HepG2 (cell line): ENCODE results near the gene MRPL39. TPM values are rescaled to one million over a fixed set of nuclear protein-coding genes. Genes with fewer than 3 reads are reported as not detected.

Experiments used
- ATAC-seq: fragments of 200-7000 bp; cut with Tn5 transposase; 3 replicates; pipeline ENCODE4 v1.9.1; 2020; ENCODE audit warnings: mild to moderate bottlenecking, moderate library complexity
- BruUV-seq: library from RNA; stranded (reverse); fragments of 400-500 nt; replicated peaks from 2 replicates; lab custom pipeline; 2021; lab: Mats Ljungman, UMichigan
- CTCF ChIA-PET: fragments of 300-600 bp; formaldehyde crosslinking; extraction: SDS; loops from one replicate; lab custom pipeline; 2021; ENCODE audit warnings: low total read pairs, inconsistent platforms, low intra/inter-chr PET ratio; lab: Yijun Ruan, JAX
- POLR2A ChIA-PET: fragments of 350-600 bp; sonication (Branson Sonifier 250); formaldehyde crosslinking; loops from one replicate; lab custom pipeline; 2020; ENCODE audit warnings: antibody characterized with exemption, inconsistent platforms; lab: Yijun Ruan, JAX
- DNase-seq: peaks from one replicate; pipeline ENCODE4 v3.0.0-alpha.2; 2015; ENCODE audit warnings: low spot score
- FAIRE-seq: peaks from 3 replicates; lab custom pipeline; 2011; peaks lifted over from hg19 to GRCh38; lab: Jason Lieb, UNC
- H2AFZ ChIP-seq: one replicate; pipeline ENCODE4 v1.6.1; 2011; ENCODE audit warnings: low read length, inconsistent platforms
- H3K27ac ChIP-seq: fragments of 300-600 bp; 3 replicates; pipeline ENCODE4 v1.8.0; 2011; ENCODE audit warnings: mixed run types, mild to moderate bottlenecking, mixed read lengths, low read length, inconsistent platforms; ENCODE audit not compliant: insufficient read depth; ENCODE audit errors: extremely low read length
- H3K27me3 ChIP-seq, 2 experiments: fragments of 200-600 bp in 1 of 2; 2 replicates in 1 of 2; 3 replicates in 1 of 2; pipeline versions ENCODE4 v1.6.0 to v1.8.0; 2011; ENCODE audit warnings: low read length in 2 of 2, mild to moderate bottlenecking in 2 of 2, moderate library complexity in 2 of 2, inconsistent platforms in 1 of 2; ENCODE audit not compliant: insufficient read depth in 2 of 2, control insufficient read depth in 1 of 2
- H3K36me3 ChIP-seq, 2 experiments: fragments of 200-600 bp in 1 of 2; replicated peaks in 1 of 2; 2 replicates in 1 of 2; 3 replicates in 1 of 2; pipeline versions ENCODE4 v1.5.1 to v1.8.0; 2011; ENCODE audit warnings: low read length in 2 of 2, inconsistent platforms in 1 of 2; ENCODE audit not compliant: insufficient read depth in 2 of 2, control insufficient read depth in 1 of 2
- H3K4me1 ChIP-seq: 2 replicates; pipeline ENCODE4 v1.5.1; 2012; ENCODE audit warnings: low read length, inconsistent platforms; ENCODE audit not compliant: insufficient read depth
- H3K4me2 ChIP-seq: 2 replicates; pipeline ENCODE4 v1.6.0; 2011; ENCODE audit warnings: low read depth, low read length, inconsistent platforms
- H3K4me3 ChIP-seq, 3 experiments: fragments of 200-600 bp in 1 of 3; sonication (generic), shearing (Covaris generic) in 1 of 3; replicated peaks in 1 of 3; 2 replicates each; pipeline ENCODE4 v1.5.1; 2011 to 2016; ENCODE audit warnings: low read length in 3 of 3, inconsistent platforms in 2 of 3, low read depth in 2 of 3, mild to moderate bottlenecking in 2 of 3, control low read depth in 1 of 3, mixed read lengths in 1 of 3; ENCODE audit not compliant: insufficient read depth in 1 of 3
- H3K79me2 ChIP-seq: one replicate; pipeline ENCODE4 v1.6.1; 2011; ENCODE audit warnings: low read length, inconsistent platforms; ENCODE audit not compliant: insufficient read depth
- H3K9ac ChIP-seq: 2 replicates; pipeline ENCODE4 v1.6.0; 2011; ENCODE audit warnings: mild to moderate bottlenecking, low read depth, low read length, inconsistent platforms; ENCODE audit not compliant: insufficient read depth
- H3K9me3 ChIP-seq: 2 replicates; pipeline ENCODE4 v1.5.1; 2012; ENCODE audit warnings: mild to moderate bottlenecking, low read length
- H4K20me1 ChIP-seq: 2 replicates; pipeline ENCODE4 v1.6.0; 2011; ENCODE audit warnings: inconsistent platforms, mild to moderate bottlenecking, low read length, moderate library complexity; ENCODE audit not compliant: insufficient read depth
- ARID3A ChIP-seq: IDR thresholded peaks from 2 replicates; pipeline ENCODE4 v1.6.1; 2012; ENCODE audit warnings: low read depth, low read length, improper control_type of control experiment
- FOSL2 ChIP-seq: sonication (generic); formaldehyde crosslinking; IDR thresholded peaks from 2 replicates; pipeline ENCODE4 v1.4.0; 2020; ENCODE audit warnings: missing genetic modification reagents
- IRF1 ChIP-seq: sonication (generic); formaldehyde crosslinking; IDR thresholded peaks from 2 replicates; pipeline ENCODE4 v1.4.0; 2020; ENCODE audit warnings: low read depth, mild to moderate bottlenecking, missing genetic modification reagents
- ZNF180 ChIP-seq: sonication (generic); formaldehyde crosslinking; IDR thresholded peaks from 2 replicates; pipeline ENCODE4 v1.4.0; 2020; ENCODE audit warnings: low read depth, missing genetic modification reagents, borderline replicate concordance
- ZNF207 ChIP-seq: fragments of 450-650 bp; IDR thresholded peaks from 2 replicates; pipeline ENCODE4 v1.6.1; 2016; ENCODE audit warnings: antibody characterized with exemption, borderline replicate concordance
- ZNF235 ChIP-seq: sonication (generic); formaldehyde crosslinking; IDR thresholded peaks from 2 replicates; pipeline ENCODE4 v1.8.1; 2023; ENCODE audit warnings: mild to moderate bottlenecking, missing genetic modification reagents, borderline replicate concordance
- ZNF280D ChIP-seq: sonication (generic); formaldehyde crosslinking; IDR thresholded peaks from 2 replicates; pipeline ENCODE4 v1.5.1; 2020; ENCODE audit warnings: mild to moderate bottlenecking, missing genetic modification reagents
- ZNF766 ChIP-seq: sonication (generic); formaldehyde crosslinking; IDR thresholded peaks from 2 replicates; pipeline ENCODE4 v1.5.0; 2020; ENCODE audit warnings: missing genetic modification reagents, borderline replicate concordance
- ZNF770 ChIP-seq: sonication (generic); formaldehyde crosslinking; IDR thresholded peaks from 2 replicates; pipeline ENCODE4 v1.5.0; 2020; ENCODE audit warnings: mild to moderate bottlenecking, missing genetic modification reagents
- WGBS: methylation state at CpG from one replicate; pipeline ENCODE4 v1.1.6; 2017; ENCODE audit warnings: low lambda C conversion rate; 5-methylcytosine and 5-hydroxymethylcytosine counted together
- in situ Hi-C: cut with HindIII; loops from 2 replicates; pipeline ENCODE4 v1.10.0; 2017; ENCODE audit warnings: low pct_unique_long_range_greater_than_20kb; ENCODE audit not compliant: extremely low pct_ligation_motif_present
- intact Hi-C: fragments of 100-400 bp; cut with micrococcal nuclease; formaldehyde crosslinking; loops from one replicate; pipeline ENCODE4 v1.10.0; 2022; ENCODE audit not compliant: unreplicated experiment
- polyA plus RNA-seq, 8 experiments: library from polyadenylated mRNA; depleted of rRNA in 3 of 8; stranded (reverse) in 7 of 8; unstranded in 1 of 8; fragments of >200 nt; fragmentation: Illumina TruSeq in 4 of 8; extraction: Trizol in 4 of 8; gene quantifications; 2 replicates each; pipeline versions ENCODE4 v1.2.1 to v1.2.3, GENCODE V29; 2011 to 2016; ENCODE audit warnings: low read depth in 4 of 8, missing spikeins in 1 of 8, mixed read lengths in 1 of 8; ENCODE audit not compliant: insufficient read depth in 1 of 8
- total RNA-seq, 5 experiments: library from RNA; depleted of rRNA; stranded (reverse); fragments of >200 nt; fragmentation: Illumina TruSeq; extraction: Trizol; gene quantifications; 2 replicates each; pipeline ENCODE4 v1.2.3, GENCODE V29; 2016; ENCODE audit warnings: low read depth in 1 of 5

MRPL39 gene
- total and polyA plus RNA-seq, 2 of the 13 experiments (the other 11 are each of a cell fraction or from before 2014, with no cell fraction given) = 29.1 to 91.2 TPM

GRCh38 chr21:25656412-25656811 is 49.1 kb upstream of the MRPL39 start (continued):
- TF ChIP-seq ZNF770 (CRISPR knock-in tag) = no peak
- TF ChIP-seq ZNF766 = no peak

- ChIA-PET CTCF (no interaction called here), POLR2A (no interaction called here)
- Histone ChIP-seq H3K9ac (no peak overlapping the region), H3K4me1 (no peaks in the 10 kb centered on the region), H3K79me2 (no peaks in the 10 kb centered on the region), H3K4me3 (no peak overlapping the region), H3K9me3 (no peaks in the 10 kb centered on the region), H4K20me1 (no peaks in the 10 kb centered on the region), H3K36me3 (no peaks in the 10 kb centered on the region), H3K27me3 (0 out of 5 replicates have a peak, but pooled peaks cover 0 to 4% of the 10 kb centered on the region in 2 experiments), H3K4me2 (no peak overlapping the region), H3K27ac (no peak overlapping the region), H2AFZ (no peak overlapping the region)
- ATAC-seq (no peak), DNase-seq (no peak), FAIRE-seq (no peak)
- in situ Hi-C loops = no loop called here
- 33% methylated on average over 7 of the region's 7 CpGs for WGBS
- intact Hi-C loops = no loop called here
- BruUV-seq = no TSS peak
- TF ChIP-seq FOSL2 (CRISPR knock-in tag) (no peak), ZNF770 (CRISPR knock-in tag) (no peak), ZNF280D (CRISPR knock-in tag) (no peak), ZNF180 (no peak), ZNF207 (no peak), ARID3A (no peak), IRF1 (CRISPR knock-in tag) (no peak), ZNF235 (no peak)
These were observed 41.9 kb upstream of the MRPL39 start for GRCh38 chr21:25649146-25649545.
